H9 (cell line): Measurements from ENCODE around the gene PES1. TPM values are rescaled to one million over a fixed set of nuclear protein-coding genes. Genes with fewer than 3 reads are reported as not detected.

ENCODE experiments used
- DNase-seq: peaks from one replicate; pipeline ENCODE4 v3.0.0-alpha.2; 2017
- H2AFZ ChIP-seq: one replicate; pipeline ENCODE4 v1.6.1; 2013; ENCODE audit warnings: mild to moderate bottlenecking, low read length, control low read depth, moderate library complexity
- H2AK5ac ChIP-seq: 2 replicates; pipeline ENCODE4 v1.6.1; 2013; ENCODE audit warnings: low read length, control low read depth, mixed read lengths; ENCODE audit not compliant: insufficient read length
- H2BK120ac ChIP-seq: one replicate; pipeline ENCODE4 v1.6.1; 2013; ENCODE audit warnings: low read depth, mild to moderate bottlenecking, low read length, control low read depth, inconsistent platforms; ENCODE audit not compliant: poor library complexity, severe bottlenecking
- H2BK12ac ChIP-seq: 2 replicates; pipeline ENCODE4 v1.6.1; 2013; ENCODE audit warnings: low read length, control low read depth, mixed read lengths, low read depth; ENCODE audit not compliant: insufficient read length
- H2BK15ac ChIP-seq: 2 replicates; pipeline ENCODE4 v1.6.1; 2013; ENCODE audit warnings: low read depth, low read length, control low read depth
- H2BK20ac ChIP-seq: one replicate; pipeline ENCODE4 v1.6.1; 2013; ENCODE audit warnings: low read depth, mild to moderate bottlenecking, low read length, control low read depth, inconsistent platforms; ENCODE audit not compliant: poor library complexity, severe bottlenecking
- H2BK5ac ChIP-seq: 2 replicates; pipeline ENCODE4 v1.6.1; 2013; ENCODE audit warnings: low read length, control low read depth, mixed read lengths; ENCODE audit not compliant: insufficient read length
- H3K14ac ChIP-seq: 2 replicates; pipeline ENCODE4 v1.6.1; 2013; ENCODE audit warnings: low read length, control low read depth; ENCODE audit not compliant: insufficient read depth
- H3K18ac ChIP-seq: 2 replicates; pipeline ENCODE4 v1.6.1; 2013; ENCODE audit warnings: low read depth, mild to moderate bottlenecking, mixed read lengths, low read length, control low read depth; ENCODE audit not compliant: insufficient read length
- H3K23ac ChIP-seq: 2 replicates; pipeline ENCODE4 v1.6.1; 2013; ENCODE audit warnings: low read length, control low read depth, mixed read lengths, low read depth; ENCODE audit not compliant: insufficient read length
- H3K23me2 ChIP-seq: 2 replicates; pipeline ENCODE4 v1.6.1; 2013; ENCODE audit warnings: low read depth, mild to moderate bottlenecking, mixed read lengths, low read length, control low read depth; ENCODE audit not compliant: insufficient read length, poor library complexity, severe bottlenecking
- H3K27ac ChIP-seq: 2 replicates; pipeline ENCODE4 v1.5.1; 2013; ENCODE audit warnings: low read length, control low read depth, mixed read lengths, low read depth; ENCODE audit not compliant: insufficient read length
- H3K27me3 ChIP-seq: 2 replicates; pipeline ENCODE4 v1.6.1; 2013; ENCODE audit warnings: low read length, control low read depth, inconsistent platforms; ENCODE audit not compliant: insufficient read depth
- H3K4ac ChIP-seq: 2 replicates; pipeline ENCODE4 v1.6.1; 2013; ENCODE audit warnings: low read depth, mild to moderate bottlenecking, control low read depth, inconsistent platforms, low read length, moderate library complexity
- H3K4me1 ChIP-seq: 2 replicates; pipeline ENCODE4 v1.6.1; 2013; ENCODE audit warnings: low read length, control low read depth, inconsistent platforms; ENCODE audit not compliant: insufficient read depth
- H3K4me2 ChIP-seq: 2 replicates; pipeline ENCODE4 v1.6.1; 2013; ENCODE audit warnings: low read length, control low read depth, mixed read lengths; ENCODE audit not compliant: insufficient read length, insufficient read depth
- H3K56ac ChIP-seq: 2 replicates; pipeline ENCODE4 v1.6.1; 2013; ENCODE audit warnings: low read depth, mild to moderate bottlenecking, mixed read lengths, low read length, control low read depth; ENCODE audit not compliant: insufficient read length
- H3K79me1 ChIP-seq: 2 replicates; pipeline ENCODE4 v1.6.1; 2013; ENCODE audit warnings: low read depth, mild to moderate bottlenecking, moderate library complexity, low read length, control low read depth, inconsistent platforms; ENCODE audit not compliant: insufficient read depth, poor library complexity, severe bottlenecking
- H3K79me2 ChIP-seq: 2 replicates; pipeline ENCODE4 v1.6.1; 2013; ENCODE audit warnings: low read length, control low read depth, inconsistent platforms; ENCODE audit not compliant: insufficient read depth
- H3K9ac ChIP-seq: 2 replicates; pipeline ENCODE4 v1.6.1; 2013; ENCODE audit warnings: low read length, control low read depth, mixed read lengths; ENCODE audit not compliant: insufficient read length; ENCODE audit errors: extremely low read depth
- H3K9me3 ChIP-seq: one replicate; pipeline ENCODE4 v1.6.1; 2013; ENCODE audit warnings: low read depth, low read length, inconsistent platforms; ENCODE audit not compliant: control insufficient read depth
- H3T11ph ChIP-seq: one replicate; pipeline ENCODE4 v1.6.1; 2013; ENCODE audit warnings: mild to moderate bottlenecking, low read length, control low read depth, inconsistent platforms
- H4K20me1 ChIP-seq: one replicate; pipeline ENCODE4 v1.6.1; 2013; ENCODE audit not compliant: control insufficient read depth, insufficient read length, insufficient read depth
- H4K5ac ChIP-seq: 2 replicates; pipeline ENCODE4 v1.6.1; 2013; ENCODE audit warnings: low read depth, mild to moderate bottlenecking, mixed read lengths, low read length, control low read depth; ENCODE audit not compliant: insufficient read length
- H4K8ac ChIP-seq: replicated peaks from 2 replicates; pipeline ENCODE4 v1.6.1; 2013; ENCODE audit warnings: low read length, control low read depth, mixed read lengths, low read depth; ENCODE audit not compliant: insufficient read length
- H4K91ac ChIP-seq: 2 replicates; pipeline ENCODE4 v1.6.1; 2013; ENCODE audit warnings: low read depth, mild to moderate bottlenecking, moderate library complexity, mixed read lengths, low read length, control low read depth; ENCODE audit not compliant: insufficient read length
- H3K27ac Mint-ChIP-seq, 3 experiments: 2 replicates in 2 of 3; 3 replicates in 1 of 3; pipeline ENCODE4 v1.8.0; 2020 to 2021; ENCODE audit warnings: mixed read lengths in 3 of 3, mild to moderate bottlenecking in 1 of 3, moderate library complexity in 1 of 3
- H3K27me3 Mint-ChIP-seq: 2 replicates; pipeline ENCODE4 v1.8.0; 2021; ENCODE audit warnings: low read depth, mild to moderate bottlenecking, moderate library complexity, mixed read lengths
- H3K36me3 Mint-ChIP-seq, 3 experiments: 2 replicates in 2 of 3; 3 replicates in 1 of 3; pipeline ENCODE4 v1.8.0; 2020 to 2021; ENCODE audit warnings: low read depth in 3 of 3, mixed read lengths in 3 of 3; ENCODE audit not compliant: insufficient read depth in 1 of 3
- H3K4me1 Mint-ChIP-seq, 2 experiments: 2 replicates each; pipeline ENCODE4 v1.8.0; 2020; ENCODE audit warnings: mixed read lengths in 2 of 2
- H3K4me3 Mint-ChIP-seq, 2 experiments: 2 replicates in 1 of 2; 3 replicates in 1 of 2; pipeline ENCODE4 v1.8.0; 2020 to 2021; ENCODE audit warnings: mild to moderate bottlenecking in 2 of 2, mixed read lengths in 2 of 2, moderate library complexity in 1 of 2
- H3K9me3 Mint-ChIP-seq, 2 experiments: 2 replicates in 1 of 2; 3 replicates in 1 of 2; pipeline ENCODE4 v1.8.0; 2020; ENCODE audit warnings: mild to moderate bottlenecking in 2 of 2, mixed read lengths in 2 of 2, moderate library complexity in 1 of 2
- CTCF ChIP-seq: fragments of 200-600 bp; sonication (generic); conservative IDR thresholded peaks from 3 replicates; pipeline ENCODE4 v1.8.0; 2021; ENCODE audit warnings: antibody characterized with exemption, mild to moderate bottlenecking
- WGBS: extraction: QIAGEN DNeasy Blood & Tissue Kit; methylation state at CpG from one replicate; pipeline ENCODE4 v1.1.7; 2013; ENCODE audit warnings: missing lambda C conversion rate, low lambda C conversion rate, mixed read lengths; ENCODE audit not compliant: insufficient read length; ENCODE audit errors: extremely low coverage; 5-methylcytosine and 5-hydroxymethylcytosine counted together
- total RNA-seq: library from RNA; stranded (reverse); gene quantifications from 2 replicates; pipeline ENCODE4 v1.2.1, GENCODE V29; 2021

Gene PES1
- total RNA-seq, 1 experiment from 2014 or later: 133 TPM

- Histone ChIP-seq H3K79me2 (no peaks in the 10 kb centered on the region), H3K23me2 (peaks cover 12% of the 10 kb centered on the region), H3K4ac (no peak overlapping the region), H2BK15ac (no peak overlapping the region), H3K27ac (no peak overlapping the region), H4K91ac (no peak overlapping the region), H2BK20ac (no peak overlapping the region), H3K23ac (no peak overlapping the region), H2AFZ (no peak overlapping the region), H2AK5ac (no peak overlapping the region), H3K4me2 (no peak overlapping the region), H3K14ac (no peak overlapping the region), H3K18ac (no peak overlapping the region), H4K8ac (no peak overlapping the region), H2BK120ac (no peak overlapping the region), H3T11ph (no peak overlapping the region), H4K5ac (no peak overlapping the region), H2BK12ac (no peak overlapping the region), H3K56ac (no peak overlapping the region), H4K20me1 (no peaks in the 10 kb centered on the region), H3K4me1 (no peaks in the 10 kb centered on the region), H2BK5ac (no peak overlapping the region), H3K9ac (no peak overlapping the region), H3K9me3 (no peaks in the 10 kb centered on the region), H3K27me3 (no peaks in the 10 kb centered on the region; the same call in 1 of the 2 replicates), H3K79me1 (no peaks in the 10 kb centered on the region)
- Mint-ChIP-seq H3K4me1 (peaks cover 22 to 26% of the 10 kb centered on the region in 2 experiments), H3K36me3 (peaks cover 7 to 19% (median 17%) of the 10 kb centered on the region in 3 experiments; a peak in 6 of 7 replicates), H3K27me3 (peaks cover 10% of the 10 kb centered on the region), H3K9me3 (peaks cover 5 to 6% of the 10 kb centered on the region in 2 experiments; a peak in 4 of 5 replicates), H3K4me3 (peak overlapping the region in 1 of 2 experiments; percentile 7; a peak in 3 of 5 replicates), H3K27ac (no peak overlapping the region)
- TF ChIP-seq CTCF: no peak
- WGBS: no CpG with 5 or more reads among the region's 1 CpG
- DNase-seq: no peak
Observed at GRCh38 chr22:30637701-30638114, 46.0 kb upstream of the PES1 start.
